A172 (cell line): ENCODE measurements around the gene PTRH2. TPM values are rescaled to one million over a fixed set of nuclear protein-coding genes. Genes with fewer than 3 reads are reported as not detected.

Experiments used
- DNase-seq: peaks from one replicate; pipeline ENCODE4 v3.0.0-alpha.2; 2015; ENCODE audit warnings: low spot score
- total RNA-seq: library from RNA; depleted of rRNA; stranded (reverse); fragments of >200 nt; shearing (Covaris generic); gene quantifications from 2 replicates; pipeline ENCODE4 v1.2.3, GENCODE V29; 2014

Gene PTRH2
- total RNA-seq, 1 experiment from 2014 or later: 60.5 TPM

GRCh38 chr17:59722623-59723022 lies 15.4 kb upstream of the PTRH2 start:
- DNase-seq: no peak

GRCh38 chr17:59719526-59719925 lies 12.3 kb upstream of the PTRH2 start:
- DNase-seq: no peak

GRCh38 chr17:59716427-59716826 lies 9.2 kb upstream of the PTRH2 start:
- DNase-seq: no peak

DNA sequence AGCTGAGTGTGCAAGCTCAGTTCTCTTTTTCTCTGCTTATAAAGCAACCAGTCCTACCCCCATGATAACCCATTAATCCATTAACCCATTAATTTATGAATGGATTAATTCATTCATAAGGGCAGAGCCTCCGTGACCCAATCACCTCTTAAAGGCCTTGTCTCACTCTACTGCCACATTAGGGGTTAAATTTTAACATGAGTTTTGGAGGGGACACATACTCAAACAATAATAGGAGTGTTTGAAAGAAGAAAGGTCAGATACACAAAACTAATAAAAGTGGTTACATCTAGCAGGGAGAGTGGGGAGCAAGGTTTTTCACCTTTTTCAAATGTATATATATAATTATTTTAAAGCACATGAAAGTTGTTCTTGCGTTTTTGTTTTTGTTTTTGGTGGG lies 7.0 kb upstream of the PTRH2 start:
- DNase-seq: no peak

DNA sequence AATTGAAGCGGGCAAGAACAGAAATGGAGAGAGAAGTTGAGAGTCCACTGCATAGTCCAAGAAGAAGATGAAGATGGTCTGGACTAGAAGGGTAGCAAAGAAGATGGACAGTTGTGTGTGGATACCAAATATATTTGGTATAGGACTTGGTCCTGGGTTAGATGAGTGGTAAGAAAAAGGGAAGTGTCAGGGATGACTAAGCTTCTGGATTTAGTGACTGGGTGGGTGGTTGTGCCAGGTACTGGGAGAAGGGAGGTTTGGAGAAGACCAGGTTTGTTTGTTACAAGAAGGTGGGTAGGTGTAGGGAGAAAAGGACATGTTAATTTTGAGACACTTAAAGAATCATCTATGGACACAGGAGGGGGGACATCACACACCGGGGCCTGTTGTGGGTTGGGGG lies 5.6 kb upstream of the PTRH2 start:
- no peak for DNase-seq

DNA sequence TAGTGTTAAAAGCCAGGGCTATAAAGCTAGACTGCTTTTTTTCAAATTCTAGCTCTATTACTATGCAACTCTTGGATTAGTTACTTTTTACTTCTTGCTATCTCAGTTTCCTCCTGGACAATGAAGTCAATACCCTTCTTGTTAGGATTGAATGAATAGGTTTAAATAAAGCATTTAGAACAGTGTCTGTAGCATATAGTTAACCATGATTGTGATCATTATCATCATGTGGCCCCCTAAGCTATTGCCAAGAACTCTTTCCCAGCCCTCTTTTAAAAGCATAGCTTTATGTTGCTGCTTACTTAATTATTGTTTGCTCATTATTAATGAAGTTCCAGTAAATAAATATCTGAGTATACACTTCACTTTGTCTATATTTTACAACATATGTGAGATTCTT lies 4.7 kb upstream of the PTRH2 start:
- DNase-seq: no peak

DNA sequence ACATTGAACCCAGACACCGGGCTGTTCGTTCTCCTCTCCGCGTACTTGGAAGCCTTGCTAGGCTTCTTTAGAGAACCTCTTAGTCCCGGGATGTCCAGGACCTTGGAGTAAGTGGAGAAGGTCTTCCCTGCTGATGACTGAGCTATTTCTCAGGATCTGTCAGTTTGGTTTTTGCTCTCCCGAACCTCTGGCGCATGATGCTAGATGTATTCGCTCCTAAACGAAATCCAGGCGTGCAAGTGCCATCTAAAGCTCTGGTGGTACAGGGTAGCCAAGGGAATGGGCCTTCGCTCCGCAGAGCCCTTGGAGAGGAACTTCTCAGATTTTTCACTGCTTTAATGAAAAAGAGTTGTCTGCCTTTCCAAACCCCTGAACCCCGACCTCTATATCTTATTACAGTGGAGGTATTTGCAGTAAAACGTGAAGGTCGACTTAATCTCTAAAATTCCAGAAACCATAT lies 771 bp upstream of the PTRH2 start:
- DNase-seq: no peak

GRCh38 chr17:59702304-59702703 lies 4.9 kb downstream of the PTRH2 start:
- DNase-seq: no peak

DNA sequence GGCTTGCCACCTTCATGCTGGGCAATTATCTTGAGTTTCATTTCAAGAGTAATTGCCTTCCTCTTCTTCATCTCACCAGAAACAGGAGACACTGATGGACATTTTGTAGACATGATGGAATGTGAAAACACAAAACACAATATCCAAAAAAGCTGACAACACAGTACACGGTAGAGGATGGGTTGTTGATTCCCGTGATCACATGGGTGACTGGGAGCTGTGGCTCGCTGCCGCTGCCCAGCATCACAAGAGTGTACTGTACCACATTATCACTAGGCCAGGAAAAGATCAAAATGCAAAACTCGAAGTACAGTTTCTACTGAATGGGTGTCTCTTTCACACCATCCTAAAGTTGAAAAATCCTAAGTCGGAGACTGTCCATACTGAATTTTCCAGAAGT lies 7.4 kb downstream of the PTRH2 start:
- no peak for DNase-seq

DNA sequence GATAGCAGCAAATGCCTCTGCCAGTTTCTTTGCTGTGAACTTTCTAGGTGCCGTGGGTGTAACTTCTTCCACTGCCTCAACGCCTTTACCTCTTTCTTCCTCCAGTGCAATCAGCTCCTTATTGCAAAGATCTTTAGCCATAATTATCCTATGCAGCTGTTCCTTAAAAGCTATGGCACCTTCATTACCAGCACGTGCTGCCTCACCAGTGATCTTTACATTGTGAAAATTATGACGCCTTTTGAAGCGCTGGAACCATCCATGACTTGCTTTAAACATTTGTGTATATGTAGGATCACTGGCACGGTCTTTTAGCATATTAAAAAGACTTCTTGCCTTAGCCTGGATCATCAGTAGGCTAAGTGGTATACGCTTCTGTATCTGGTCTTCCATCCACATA lies 8.0 kb downstream of the PTRH2 start:
- DNase-seq: no peak

- no peak for DNase-seq
These were observed 9.1 kb downstream of the PTRH2 start for GRCh38 chr17:59698143-59698542.

DNA sequence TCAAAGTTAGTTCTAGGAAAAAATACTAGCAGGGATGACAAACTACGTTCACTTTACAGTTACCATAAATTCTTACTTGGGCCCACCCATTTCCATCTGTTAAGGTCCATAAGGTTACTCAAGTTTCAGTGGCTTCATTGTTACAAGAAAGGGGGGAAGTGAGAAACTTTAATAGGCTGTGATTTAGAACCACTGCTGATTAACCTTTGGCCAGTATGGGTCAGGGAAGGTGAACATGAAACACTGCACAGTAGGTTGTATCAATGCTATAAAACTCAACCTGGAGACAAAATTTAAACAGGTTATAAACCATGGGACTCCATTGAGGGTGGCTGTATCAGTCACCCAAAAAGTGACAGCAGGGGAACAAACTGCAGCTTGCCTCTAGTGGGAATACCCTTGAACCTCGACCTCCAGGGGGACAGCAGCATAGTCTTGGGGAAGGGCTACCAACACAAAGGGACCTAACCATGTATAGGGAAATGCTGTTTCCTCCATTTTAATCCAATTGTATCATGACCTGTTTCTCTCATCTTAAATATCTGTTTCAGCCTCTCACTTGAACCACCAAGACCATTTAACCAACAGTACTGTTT lies 10.4 kb downstream of the PTRH2 start:
- DNase-seq: no peak

GRCh38 chr17:59695945-59696681 lies 11.1 kb downstream of the PTRH2 start:
- no peak for DNase-seq

GRCh38 chr17:59694344-59694743 lies 12.9 kb downstream of the PTRH2 start:
- no peak for DNase-seq

DNA sequence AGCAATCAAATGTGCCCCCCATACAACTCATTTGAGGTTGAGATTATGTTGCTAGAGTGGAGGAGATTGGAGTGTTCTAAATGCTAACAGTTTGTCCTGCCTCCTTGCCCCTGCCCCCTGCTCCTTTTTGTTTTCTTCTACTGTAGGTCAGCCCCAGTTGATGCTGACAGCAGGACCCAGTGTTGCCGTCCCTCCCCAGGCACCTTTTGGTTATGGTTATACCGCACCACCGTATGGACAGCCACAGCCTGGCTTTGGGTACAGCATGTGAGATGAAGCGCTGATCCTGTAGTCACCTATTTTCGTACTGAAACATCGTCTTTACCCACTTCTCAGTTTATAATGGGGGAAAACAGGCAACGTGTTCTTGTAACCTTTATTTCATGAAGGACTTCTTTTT lies 13.6 kb downstream of the PTRH2 start:
- DNase-seq: no peak

DNA sequence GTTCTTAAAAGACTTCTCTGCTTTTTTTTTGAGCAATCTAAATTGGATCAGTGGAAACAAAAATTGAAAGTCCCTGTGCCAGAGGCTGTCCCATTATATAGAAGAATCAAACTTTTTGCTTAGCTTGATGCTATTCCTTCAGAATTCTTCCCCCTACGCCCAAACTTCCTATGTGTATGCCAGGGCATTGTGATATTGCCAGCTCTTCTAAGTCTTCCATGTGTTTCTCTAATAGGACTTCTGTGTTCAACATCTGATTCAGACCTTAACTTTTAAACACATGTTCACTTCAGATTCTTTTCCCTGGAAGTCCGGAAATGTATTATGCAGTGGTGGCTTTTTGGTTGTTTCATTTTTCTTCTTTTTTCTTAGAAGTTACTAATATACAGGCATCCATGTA lies 18.7 kb downstream of the PTRH2 start:
- DNase-seq: no peak

GRCh38 chr17:59688008-59688407 lies 19.2 kb downstream of the PTRH2 start:
- DNase-seq: no peak

- no peak for DNase-seq
These were observed 22.3 kb downstream of the PTRH2 start for GRCh38 chr17:59684967-59685366.

DNA sequence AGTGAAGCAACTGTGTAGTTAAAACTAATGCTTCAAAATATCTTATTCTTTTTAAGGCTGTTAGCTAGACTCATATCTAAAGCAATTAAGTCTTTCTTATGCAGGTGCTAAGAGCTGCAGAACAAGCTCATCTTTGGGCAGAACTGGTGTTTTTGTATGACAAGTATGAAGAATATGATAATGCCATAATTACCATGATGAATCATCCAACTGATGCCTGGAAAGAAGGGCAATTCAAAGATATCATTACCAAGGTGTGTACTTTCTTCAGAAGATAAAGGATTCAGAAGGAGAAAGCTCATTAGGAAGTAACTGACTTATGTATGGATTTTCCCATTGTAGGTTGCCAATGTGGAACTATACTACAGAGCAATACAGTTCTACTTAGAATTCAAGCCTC lies 23.9 kb downstream of the PTRH2 start:
- DNase-seq: no peak

GRCh38 chr17:59680314-59680713 lies 26.9 kb downstream of the PTRH2 start:
- no peak for DNase-seq

GRCh38 chr17:59678918-59679317 lies 28.3 kb downstream of the PTRH2 start:
- no peak for DNase-seq

- no peak for DNase-seq
These were observed 30.5 kb downstream of the PTRH2 start for GRCh38 chr17:59676716-59677115.

- DNase-seq: no peak
These were observed 32.0 kb downstream of the PTRH2 start for GRCh38 chr17:59675231-59675630.

DNA sequence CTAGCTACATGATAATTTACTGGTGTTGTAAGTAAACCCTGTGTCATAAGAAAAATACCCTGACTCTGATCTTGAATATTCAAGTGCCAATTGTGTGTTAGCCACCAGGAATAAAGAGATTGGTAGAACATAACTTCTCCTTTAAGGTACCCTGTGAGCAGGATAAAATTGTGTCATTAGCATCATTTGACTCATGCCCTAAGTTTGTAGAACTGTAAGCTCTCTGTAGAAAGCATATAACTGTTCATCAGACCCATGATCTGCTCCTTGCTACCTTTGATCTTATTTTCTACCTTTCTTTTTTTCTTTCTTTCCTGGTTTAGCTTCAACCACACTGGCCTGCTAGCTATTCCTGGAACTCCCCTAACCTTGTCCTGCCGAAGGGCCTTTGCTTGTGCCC lies 35.8 kb downstream of the PTRH2 start:
- no peak for DNase-seq
